ENCODE measurements around the gene RHOF.
"Not testable (repeated sequence)": the region's sequence is repeated elsewhere in the genome, so short reads cannot be mapped to it uniquely, and the experiment has no call there.

Gene RHOF

GRCh38 chr12:121773011-121773777 is 20.3 kb downstream of the RHOF start:
- peak; percentile 39 for DNase-seq

GRCh38 chr12:121770813-121771625 is 22.5 kb downstream of the RHOF start:
- no peak for DNase-seq

GRCh38 chr12:121770388-121770787 is 23.1 kb downstream of the RHOF start:
- DNase-seq: no peak

GRCh38 chr12:121769831-121770301 is 23.6 kb downstream of the RHOF start:
- DNase-seq: no peak

GRCh38 chr12:121769297-121769830 is 24.1 kb downstream of the RHOF start:
- DNase-seq: no peak

GRCh38 chr12:121767525-121768016 is 25.9 kb downstream of the RHOF start:
- DNase-seq: no peak

GRCh38 chr12:121766290-121767039 is 27.0 kb downstream of the RHOF start:
- no peak for DNase-seq

- DNase-seq: no peak
Observed at GRCh38 chr12:121765573-121765972, 27.9 kb downstream of the RHOF start.

- no peak for DNase-seq
Observed at GRCh38 chr12:121764808-121765207, 28.7 kb downstream of the RHOF start.

- DNase-seq: no peak
Observed at GRCh38 chr12:121762269-121762668, 31.2 kb downstream of the RHOF start.

- DNase-seq: not testable (repeated sequence)
Observed at GRCh38 chr12:121758536-121758935, 35.0 kb downstream of the RHOF start.

GRCh38 chr12:121755591-121755990 is 37.9 kb downstream of the RHOF start:
- no peak for DNase-seq

- DNase-seq: no peak
Observed at GRCh38 chr12:121754836-121755235, 38.7 kb downstream of the RHOF start.

GRCh38 chr12:121753844-121754264 is 39.6 kb downstream of the RHOF start:
- DNase-seq: no peak

- DNase-seq: no peak
Observed at GRCh38 chr12:121751749-121752351, 41.6 kb downstream of the RHOF start.

GRCh38 chr12:121751034-121751433 is 42.5 kb downstream of the RHOF start:
- no peak for DNase-seq

GRCh38 chr12:121750507-121750955 is 43.0 kb downstream of the RHOF start:
- DNase-seq: no peak

- DNase-seq: no peak
Observed at GRCh38 chr12:121749267-121749666, 44.2 kb downstream of the RHOF start.

- DNase-seq: no peak
Observed at GRCh38 chr12:121748571-121749265, 44.8 kb downstream of the RHOF start.

GRCh38 chr12:121748218-121748570 is 45.3 kb downstream of the RHOF start:
- DNase-seq: no peak

- not testable (repeated sequence) for DNase-seq
Observed at GRCh38 chr12:121745545-121745944, 47.9 kb downstream of the RHOF start.

- no peak for DNase-seq
Observed at GRCh38 chr12:121741743-121742142, 51.7 kb downstream of the RHOF start.
